ENCODE results near the gene PTPRD.

GRCh38 chr9:8366161-8366926, 2246.5 kb downstream of the PTPRD start:
- no peak for TF ChIP-seq CTCF (IDR thresholded peaks at IDR 0.05)
- TF ChIP-seq POLR2AphosphoS5 (IDR thresholded peaks at IDR 0.05; ENCODE audit: low read depth, low read length), result no peak
- no peak for TF ChIP-seq REST (IDR thresholded peaks at IDR 0.05; ENCODE audit: insufficient read depth in 1 of 2, low read depth in 2 of 2, low read length in 1 of 2)
- no peak for TF ChIP-seq TCF7L2 (IDR thresholded peaks at IDR 0.05; ENCODE audit: low read depth, low read length)
